Measurements from ENCODE around the gene ASGR2.
"Not testable (repeated sequence)": the region's sequence is repeated elsewhere in the genome, so short reads cannot be mapped to it uniquely, and the experiment has no call there.

The ASGR2 gene

DNA sequence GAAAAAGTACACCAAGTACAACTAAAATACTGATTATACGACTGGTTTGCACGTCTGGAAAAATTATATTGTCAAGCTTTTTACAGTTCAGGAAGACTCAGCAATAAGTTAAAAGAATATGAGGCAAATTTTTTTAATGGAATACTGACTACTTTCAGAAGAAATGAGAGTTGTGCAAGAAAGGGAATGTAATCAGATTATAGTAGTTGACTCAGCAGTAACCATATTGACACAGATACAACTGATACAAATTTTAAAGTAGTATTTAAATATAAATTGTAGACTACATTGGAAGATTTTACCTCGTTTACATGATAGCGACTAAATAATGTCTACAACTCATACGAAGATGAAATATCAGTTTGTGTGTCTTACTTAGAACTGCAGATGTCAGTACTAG is 16.7 kb downstream of the ASGR2 start:
- Histone ChIP-seq H3K9ac (ENCODE audit: insufficient read length, low read depth) (no peak overlapping the region), H3K36me3 (ENCODE audit: insufficient read depth, insufficient read length, low read length) (no peaks in the 10 kb centered on the region), H3K27me3 (ENCODE audit: insufficient read depth, insufficient read length) (no peaks in the 10 kb centered on the region), H3K9me3 (ENCODE audit: insufficient read depth, low read length) (no peaks in the 10 kb centered on the region; the same call in 1 of the 2 replicates), H3K4me1 (ENCODE audit: insufficient read depth, insufficient read length) (peaks cover 3% of the 10 kb centered on the region), H3K4me3 (ENCODE audit: insufficient read length, low read depth) (no peak overlapping the region)
- no peak for TF ChIP-seq ZNF274 (IDR thresholded peaks at IDR 0.05; ENCODE audit: low read depth, low read length)
- no peak for TF ChIP-seq SUZ12 (IDR thresholded peaks at IDR 0.05; ENCODE audit: extremely low read depth, insufficient read depth, insufficient read length)
- TF ChIP-seq YY1 (IDR thresholded peaks at IDR 0.05; ENCODE audit: insufficient read depth, insufficient read length): no peak
- DNase-seq (ENCODE audit: low read depth, low spot score): no peak

DNA sequence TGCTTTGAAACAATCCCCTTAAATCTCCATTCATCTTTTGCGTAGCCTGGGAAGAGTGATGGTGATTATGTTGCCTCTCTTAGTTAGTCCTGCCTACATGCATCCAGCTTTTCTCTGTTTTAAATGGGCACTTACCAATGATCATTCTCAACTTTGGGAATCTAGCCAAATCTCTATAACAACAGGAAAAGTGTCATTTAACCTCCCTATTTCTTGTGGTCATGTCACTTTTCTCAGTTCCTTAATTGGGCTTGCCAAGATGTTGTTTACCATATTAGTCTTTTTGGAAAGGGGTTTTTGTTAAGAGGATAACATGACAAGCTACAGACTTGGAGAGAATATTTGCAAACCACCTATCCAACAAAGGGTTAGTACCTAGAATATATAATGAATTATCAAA is 19.0 kb downstream of the ASGR2 start:
- no peaks in the 10 kb centered on the region for H3K36me3 ChIP-seq (ENCODE audit: insufficient read depth, insufficient read length, low read length)
- H3K4me1 ChIP-seq (ENCODE audit: insufficient read depth, insufficient read length): peaks cover 3% of the 10 kb centered on the region
- TF ChIP-seq YY1 (IDR thresholded peaks at IDR 0.05; ENCODE audit: insufficient read depth, insufficient read length) (no peak), SUZ12 (IDR thresholded peaks at IDR 0.05; ENCODE audit: extremely low read depth, insufficient read depth, insufficient read length) (no peak), ZNF274 (IDR thresholded peaks at IDR 0.05; ENCODE audit: low read depth, low read length) (no peak)
- no peak overlapping the region for H3K4me3 ChIP-seq (ENCODE audit: insufficient read length, low read depth)
- no peaks in the 10 kb centered on the region for H3K9me3 ChIP-seq (ENCODE audit: insufficient read depth, low read length)
- no peaks in the 10 kb centered on the region for H3K27me3 ChIP-seq (ENCODE audit: insufficient read depth, insufficient read length)
- DNase-seq (ENCODE audit: low read depth, low spot score): no peak
- H3K9ac ChIP-seq (ENCODE audit: insufficient read length, low read depth): no peak overlapping the region

DNA sequence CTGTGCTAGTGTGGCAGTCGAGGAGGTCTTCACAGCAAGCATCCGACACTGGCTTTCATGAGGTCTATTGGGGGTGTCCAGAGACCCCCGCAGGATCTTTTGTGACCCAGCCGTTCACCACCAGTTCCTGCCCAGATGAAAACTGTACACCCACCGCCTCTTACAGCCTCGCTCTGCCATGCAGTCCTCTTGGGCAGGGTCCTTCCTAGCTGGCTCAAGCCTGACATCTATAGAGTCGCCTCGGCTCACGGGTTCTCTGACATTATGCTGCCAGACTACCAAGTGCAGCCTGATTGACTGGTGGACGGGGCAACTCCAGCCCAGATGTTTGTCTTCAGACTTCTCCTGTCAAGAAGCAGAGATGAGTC is 20.0 kb downstream of the ASGR2 start:
- Histone ChIP-seq H3K9ac (ENCODE audit: insufficient read length, low read depth) (no peak overlapping the region), H3K36me3 (ENCODE audit: insufficient read depth, insufficient read length, low read length) (no peaks in the 10 kb centered on the region), H3K27me3 (ENCODE audit: insufficient read depth, insufficient read length) (no peaks in the 10 kb centered on the region), H3K9me3 (ENCODE audit: insufficient read depth, low read length) (no peaks in the 10 kb centered on the region), H3K4me3 (ENCODE audit: insufficient read length, low read depth) (no peak overlapping the region), H3K4me1 (ENCODE audit: insufficient read depth, insufficient read length) (peaks cover 3% of the 10 kb centered on the region)
- DNase-seq (ENCODE audit: low read depth, low spot score): no peak
- no peak for TF ChIP-seq ZNF274 (IDR thresholded peaks at IDR 0.05; ENCODE audit: low read depth, low read length)
- no peak for TF ChIP-seq SUZ12 (IDR thresholded peaks at IDR 0.05; ENCODE audit: extremely low read depth, insufficient read depth, insufficient read length)

DNA sequence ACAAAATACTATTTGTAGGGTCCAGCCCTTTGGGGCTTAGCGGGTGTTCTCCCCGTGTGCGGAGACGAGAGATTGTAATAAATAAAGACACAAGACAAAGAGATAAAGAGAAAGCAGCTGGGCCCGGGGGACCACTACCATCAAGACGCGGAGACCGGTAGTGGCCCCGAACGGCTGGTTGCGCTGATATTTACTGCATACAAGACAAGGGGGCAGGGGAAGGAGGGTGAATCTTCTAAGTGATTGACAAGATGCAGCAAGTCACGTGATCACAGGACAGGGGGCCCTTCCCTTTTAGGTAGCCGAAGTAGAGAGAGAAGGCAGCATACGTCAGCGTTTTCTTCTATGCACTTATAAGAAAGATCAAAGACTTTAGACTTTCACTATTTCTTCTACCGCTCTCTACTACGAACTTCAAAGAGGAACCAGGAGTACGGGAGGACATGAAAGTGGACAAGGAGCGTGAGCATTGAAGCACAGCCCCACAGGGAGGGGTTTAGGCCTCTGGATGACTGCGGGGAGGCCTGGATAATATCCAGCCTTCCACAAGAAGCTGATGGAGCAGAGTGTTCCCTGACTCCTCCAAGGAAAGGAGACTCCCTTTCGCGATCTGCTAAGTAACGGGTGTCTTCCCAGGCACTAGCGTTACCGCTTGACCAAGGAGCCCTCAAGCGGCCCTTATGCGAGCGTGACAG is 23.2 kb downstream of the ASGR2 start:
- H3K9ac ChIP-seq (ENCODE audit: insufficient read length, low read depth); DNase-seq (ENCODE audit: low read depth, low spot score); H3K4me3 ChIP-seq (ENCODE audit: insufficient read length, low read depth); H3K36me3 ChIP-seq (ENCODE audit: insufficient read depth, insufficient read length, low read length); H3K27me3 ChIP-seq (ENCODE audit: insufficient read depth, insufficient read length); H3K4me1 ChIP-seq (ENCODE audit: insufficient read depth, insufficient read length); H3K9me3 ChIP-seq (ENCODE audit: insufficient read depth, low read length): not testable (repeated sequence)

DNA sequence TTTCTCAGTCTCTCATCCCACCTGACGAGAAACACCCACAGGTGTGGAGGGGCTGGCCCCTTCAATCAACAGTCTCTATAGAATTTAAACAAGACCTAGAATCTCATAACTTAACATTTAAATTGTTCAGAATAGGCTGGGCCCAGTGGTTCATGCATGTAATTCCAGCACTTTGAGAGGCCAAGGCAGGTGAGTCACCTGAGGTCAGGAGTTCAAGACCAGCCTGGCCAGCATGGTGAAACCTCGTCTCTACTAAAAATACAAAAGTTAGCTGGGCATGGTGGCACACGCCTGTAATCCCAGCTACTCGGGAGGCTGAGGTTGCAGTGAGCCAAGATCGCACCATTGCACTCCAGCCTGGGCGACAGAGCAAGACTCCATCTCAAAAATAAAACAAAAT is 25.1 kb downstream of the ASGR2 start:
- H3K4me3 ChIP-seq (ENCODE audit: insufficient read length, low read depth); H3K9me3 ChIP-seq (ENCODE audit: insufficient read depth, low read length); H3K36me3 ChIP-seq (ENCODE audit: insufficient read depth, insufficient read length, low read length); H3K27me3 ChIP-seq (ENCODE audit: insufficient read depth, insufficient read length); DNase-seq (ENCODE audit: low read depth, low spot score); H3K9ac ChIP-seq (ENCODE audit: insufficient read length, low read depth); H3K4me1 ChIP-seq (ENCODE audit: insufficient read depth, insufficient read length): not testable (repeated sequence)

DNA sequence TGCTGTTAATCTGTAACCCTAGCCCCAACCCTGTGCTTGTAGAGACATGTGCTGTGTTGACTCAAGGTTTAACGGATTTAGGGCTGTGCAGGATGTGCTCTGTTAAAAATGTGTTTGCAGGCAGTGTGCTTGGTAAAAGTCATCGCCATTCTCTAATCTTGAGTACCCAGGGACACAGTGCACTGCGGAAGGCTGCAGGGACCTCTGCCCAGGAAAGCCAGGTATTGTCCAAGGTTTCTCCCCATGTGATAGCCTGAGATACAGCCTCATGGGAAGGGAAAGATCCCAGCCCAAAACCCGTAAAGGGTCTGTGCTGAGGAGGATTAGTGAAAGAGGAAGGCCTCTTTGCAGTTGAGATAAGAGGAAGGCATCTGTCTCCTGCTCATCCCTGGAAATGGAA is 26.2 kb downstream of the ASGR2 start:
- not testable (repeated sequence) for H3K36me3 ChIP-seq (ENCODE audit: insufficient read depth, insufficient read length, low read length); H3K9ac ChIP-seq (ENCODE audit: insufficient read length, low read depth); H3K27me3 ChIP-seq (ENCODE audit: insufficient read depth, insufficient read length); H3K4me3 ChIP-seq (ENCODE audit: insufficient read length, low read depth); H3K9me3 ChIP-seq (ENCODE audit: insufficient read depth, low read length); DNase-seq (ENCODE audit: low read depth, low spot score); H3K4me1 ChIP-seq (ENCODE audit: insufficient read depth, insufficient read length)

DNA sequence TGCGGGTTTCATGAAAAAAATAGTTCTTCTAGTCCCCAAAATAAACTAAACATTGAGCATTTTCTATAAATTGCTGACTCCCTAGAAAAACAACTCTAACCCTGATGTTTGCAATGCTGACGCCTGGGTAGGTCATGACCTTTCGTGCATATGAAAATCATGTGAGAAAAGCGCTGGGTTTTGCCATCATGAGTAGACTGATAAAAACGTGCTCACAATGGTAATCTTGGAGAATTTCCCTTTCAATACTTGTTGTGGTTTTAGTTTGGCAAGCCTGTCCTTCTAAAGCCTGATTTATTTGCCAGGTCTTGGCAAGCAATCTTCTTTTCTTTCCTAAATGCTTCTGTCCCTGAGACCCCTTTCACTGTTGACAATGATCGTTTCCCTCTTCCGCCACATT is 30.5 kb downstream of the ASGR2 start:
- no peak overlapping the region for H3K9ac ChIP-seq (ENCODE audit: insufficient read length, low read depth)
- no peaks in the 10 kb centered on the region for H3K9me3 ChIP-seq (ENCODE audit: insufficient read depth, low read length)
- H3K4me1 ChIP-seq (ENCODE audit: insufficient read depth, insufficient read length): no peaks in the 10 kb centered on the region
- TF ChIP-seq YY1 (IDR thresholded peaks at IDR 0.05; ENCODE audit: insufficient read depth, insufficient read length) (no peak), ZNF274 (IDR thresholded peaks at IDR 0.05; ENCODE audit: low read depth, low read length) (no peak), SUZ12 (IDR thresholded peaks at IDR 0.05; ENCODE audit: extremely low read depth, insufficient read depth, insufficient read length) (no peak)
- H3K27me3 ChIP-seq (ENCODE audit: insufficient read depth, insufficient read length): no peaks in the 10 kb centered on the region
- no peaks in the 10 kb centered on the region for H3K36me3 ChIP-seq (ENCODE audit: insufficient read depth, insufficient read length, low read length)
- H3K4me3 ChIP-seq (ENCODE audit: insufficient read length, low read depth): no peak overlapping the region
- no peak for DNase-seq (ENCODE audit: low read depth, low spot score)

DNA sequence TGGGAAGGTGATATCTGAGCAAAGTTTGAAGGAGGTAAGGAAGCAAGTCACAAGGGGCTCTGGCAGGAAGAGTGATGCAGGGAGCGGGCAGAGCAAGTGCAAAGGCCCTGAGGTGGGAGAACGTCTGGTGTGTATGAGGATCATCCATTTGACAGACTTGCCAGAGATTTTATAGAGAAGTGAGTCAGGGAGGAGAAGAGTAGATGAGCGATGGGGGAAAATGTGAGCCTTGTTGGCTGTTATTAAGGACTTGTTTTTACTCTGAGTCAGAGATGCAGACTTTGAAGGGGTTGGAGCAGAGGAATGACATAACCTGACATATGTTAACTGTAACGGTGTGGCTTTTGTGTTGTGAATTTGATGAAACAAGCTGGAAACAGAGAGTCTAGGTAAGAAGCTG is 31.0 kb downstream of the ASGR2 start:
- TF ChIP-seq ZNF274 (IDR thresholded peaks at IDR 0.05; ENCODE audit: low read depth, low read length) (no peak), YY1 (IDR thresholded peaks at IDR 0.05; ENCODE audit: insufficient read depth, insufficient read length) (no peak), SUZ12 (IDR thresholded peaks at IDR 0.05; ENCODE audit: extremely low read depth, insufficient read depth, insufficient read length) (no peak)
- no peaks in the 10 kb centered on the region for H3K36me3 ChIP-seq (ENCODE audit: insufficient read depth, insufficient read length, low read length)
- no peak overlapping the region for H3K4me3 ChIP-seq (ENCODE audit: insufficient read length, low read depth)
- no peak overlapping the region for H3K9ac ChIP-seq (ENCODE audit: insufficient read length, low read depth)
- H3K27me3 ChIP-seq (ENCODE audit: insufficient read depth, insufficient read length): no peaks in the 10 kb centered on the region
- DNase-seq (ENCODE audit: low read depth, low spot score): no peak
- H3K4me1 ChIP-seq (ENCODE audit: insufficient read depth, insufficient read length): no peaks in the 10 kb centered on the region
- no peaks in the 10 kb centered on the region for H3K9me3 ChIP-seq (ENCODE audit: insufficient read depth, low read length)

Measured in NT2/D1 (cell line).